HG03558 (cell line): ENCODE data around the gene ACKR2.

Experiments used
- ATAC-seq: cut with Tn5 transposase; IDR thresholded peaks from one replicate; pipeline ENCODE4 v1.9.1; 2021; ENCODE audit warnings: moderate number of reproducible peaks; ENCODE audit not compliant: unreplicated experiment; ENCODE audit errors: extremely low read depth

ACKR2 gene

DNA sequence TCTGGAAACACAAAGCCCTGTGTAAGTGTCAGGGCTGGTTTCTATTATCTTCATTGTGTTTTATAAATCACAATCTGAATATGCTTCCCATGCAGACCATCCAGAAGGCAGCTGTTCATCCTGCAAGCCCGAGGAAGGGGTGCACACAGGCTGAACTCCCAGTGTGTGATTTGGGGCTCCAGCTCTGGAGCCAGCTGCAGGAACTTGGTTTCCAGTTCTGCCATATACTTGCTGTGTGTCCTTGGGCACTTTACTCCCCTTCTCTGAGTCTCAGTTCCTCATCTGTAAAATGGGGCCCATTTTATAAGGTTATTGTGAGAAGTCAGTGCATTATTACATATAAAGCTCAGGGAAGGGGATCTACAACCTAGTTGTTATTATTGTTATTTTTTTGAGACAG is 43.8 kb downstream of the ACKR2 start:
- ATAC-seq, result no peak

GRCh38 chr3:42853739-42854302 is 44.6 kb downstream of the ACKR2 start:
- ATAC-seq, result no peak

GRCh38 chr3:42855219-42855546 is 45.9 kb downstream of the ACKR2 start:
- ATAC-seq, result no peak

- no peak for ATAC-seq
These were observed 46.5 kb downstream of the ACKR2 start for GRCh38 chr3:42855547-42856380.

- no peak for ATAC-seq
These were observed 47.3 kb downstream of the ACKR2 start for GRCh38 chr3:42856544-42856943.

- ATAC-seq, result no peak
These were observed 55.2 kb downstream of the ACKR2 start for GRCh38 chr3:42864321-42864950.

GRCh38 chr3:42865256-42865655 is 56.0 kb downstream of the ACKR2 start:
- no peak for ATAC-seq

GRCh38 chr3:42867138-42867537 is 57.9 kb downstream of the ACKR2 start:
- no peak for ATAC-seq

- ATAC-seq, result no peak
These were observed 59.6 kb downstream of the ACKR2 start for GRCh38 chr3:42868841-42869240.

GRCh38 chr3:42871592-42872196 is 62.4 kb downstream of the ACKR2 start:
- no peak for ATAC-seq

DNA sequence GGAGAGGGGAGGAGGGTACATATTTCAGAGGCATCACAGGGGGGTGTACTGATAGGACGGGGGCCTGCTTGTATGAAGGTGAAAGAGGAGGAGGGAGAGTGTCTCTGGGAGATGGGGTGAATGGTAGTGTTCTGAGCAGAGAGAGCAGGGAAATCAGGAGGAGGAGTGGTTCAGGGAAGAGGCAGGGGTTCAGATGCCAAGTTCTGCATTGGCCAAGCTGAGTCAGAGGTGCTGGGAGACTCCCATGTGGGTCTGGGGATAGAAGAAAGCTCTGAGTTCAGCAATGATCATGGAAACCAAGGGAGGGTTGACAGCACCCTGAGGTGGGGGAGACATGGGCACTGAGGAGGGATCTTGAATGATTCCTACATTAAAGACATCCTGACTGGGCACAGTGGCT is 63.5 kb downstream of the ACKR2 start:
- ATAC-seq, result no peak

DNA sequence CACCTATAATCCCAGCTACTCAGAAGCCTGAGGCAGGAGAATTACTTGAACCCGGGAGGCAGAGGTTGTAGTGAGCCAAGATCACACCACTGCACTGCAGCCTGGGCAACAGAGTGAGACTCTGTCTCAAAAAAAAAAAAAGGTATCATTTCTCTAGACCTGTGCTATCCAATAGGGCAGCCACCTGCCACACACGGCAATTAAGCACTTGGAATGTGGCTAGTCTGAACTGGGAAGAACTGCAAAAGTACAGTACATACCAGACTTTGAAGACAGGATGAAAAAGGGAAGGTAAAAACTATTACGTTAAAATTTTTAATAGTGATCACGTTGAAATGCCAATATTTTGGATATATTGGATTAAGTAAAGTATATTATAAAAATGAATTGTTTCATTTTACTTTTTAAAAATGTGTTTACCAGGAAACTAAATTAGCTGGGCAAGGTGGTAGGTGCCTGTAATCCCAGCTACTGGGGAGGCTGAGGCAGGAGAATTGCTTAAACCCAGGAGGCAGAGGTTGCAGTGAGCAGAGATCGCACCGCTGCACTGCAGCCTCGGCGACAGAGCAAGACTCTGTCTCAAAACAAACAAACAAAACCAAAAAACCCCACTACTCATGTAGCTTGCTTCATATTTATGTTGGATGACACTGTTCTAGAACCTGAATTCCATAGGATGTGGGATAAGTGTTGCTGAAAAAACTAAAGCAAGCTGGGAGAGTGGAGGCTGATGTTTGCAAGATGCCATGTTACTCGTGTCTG is 64.2 kb downstream of the ACKR2 start:
- no peak for ATAC-seq

GRCh38 chr3:42874749-42875148 is 65.5 kb downstream of the ACKR2 start:
- no peak for ATAC-seq

- ATAC-seq, result no peak
These were observed 66.3 kb downstream of the ACKR2 start, which contains the start of gene CYP8B1 for GRCh38 chr3:42875325-42876151. CYP8B1 (minus strand) TSS chr3:42875879; CDS start chr3:42875816, 63 bp downstream.

GRCh38 chr3:42876401-42876800 is 67.2 kb downstream of the ACKR2 start:
- no peak for ATAC-seq

GRCh38 chr3:42876940-42877720 is 67.9 kb downstream of the ACKR2 start:
- no peak for ATAC-seq

- ATAC-seq, result no peak
These were observed 68.6 kb downstream of the ACKR2 start for GRCh38 chr3:42877881-42878280.

- ATAC-seq, result no peak
These were observed 70.9 kb downstream of the ACKR2 start for GRCh38 chr3:42880183-42880582.
